Neural progenitor cell (in vitro differentiated cells): ENCODE results near the gene SF3B2. TPM values are rescaled to one million over a fixed set of nuclear protein-coding genes. Genes with fewer than 3 reads are reported as not detected.

Experiments used
- DNase-seq: peaks from one replicate; pipeline ENCODE4 v3.0.0-alpha.2; 2016; ENCODE audit warnings: low spot score
- H2AFZ ChIP-seq: fragments of 200-600 bp; sonication (generic); replicated peaks from 2 replicates; pipeline ENCODE4 v1.6.1; 2016; ENCODE audit warnings: antibody characterized with exemption
- H3F3A ChIP-seq: fragments of 200-600 bp; sonication (generic); 2 replicates; pipeline ENCODE4 v1.6.1; 2016; ENCODE audit warnings: antibody characterized with exemption, low read depth
- H3K27ac ChIP-seq: fragments of 200-600 bp; sonication (generic); 2 replicates; pipeline ENCODE4 v1.5.1; 2016; ENCODE audit warnings: mild to moderate bottlenecking
- H3K27me3 ChIP-seq: fragments of 200-600 bp; sonication (generic); 2 replicates; pipeline ENCODE4 v1.6.1; 2016; ENCODE audit warnings: mild to moderate bottlenecking, moderate library complexity
- H3K36me3 ChIP-seq: fragments of 200-600 bp; sonication (generic); 2 replicates; pipeline ENCODE4 v1.5.1; 2016
- H3K4me1 ChIP-seq: fragments of 200-600 bp; sonication (generic); 2 replicates; pipeline ENCODE4 v1.6.1; 2016; ENCODE audit warnings: mixed run types
- H3K4me2 ChIP-seq: fragments of 200-600 bp; sonication (generic); 2 replicates; pipeline ENCODE4 v1.6.1; 2016
- H3K4me3 ChIP-seq: fragments of 200-600 bp; sonication (generic); 2 replicates; pipeline ENCODE4 v1.5.1; 2016
- H3K79me2 ChIP-seq: fragments of 200-600 bp; sonication (generic); 2 replicates; pipeline ENCODE4 v1.6.1; 2016; ENCODE audit warnings: low read depth
- H3K9ac ChIP-seq: fragments of 200-600 bp; sonication (generic); 2 replicates; pipeline ENCODE4 v1.6.1; 2016
- H3K9me3 ChIP-seq: fragments of 200-600 bp; sonication (generic); 2 replicates; pipeline ENCODE4 v1.5.1; 2016; ENCODE audit warnings: low read depth
- H4K20me1 ChIP-seq: fragments of 200-600 bp; sonication (generic); 2 replicates; pipeline ENCODE4 v1.6.1; 2016; ENCODE audit warnings: low read depth
- H3K27ac Mint-ChIP-seq: 3 replicates; pipeline ENCODE4 v1.8.0; 2021; ENCODE audit warnings: mixed read lengths
- H3K27me3 Mint-ChIP-seq: 2 replicates; pipeline ENCODE4 v1.8.0; 2022; ENCODE audit warnings: low read depth, mild to moderate bottlenecking, inconsistent platforms, moderate library complexity, mixed read lengths; ENCODE audit not compliant: insufficient read depth
- H3K36me3 Mint-ChIP-seq: 3 replicates; pipeline ENCODE4 v1.8.0; 2021; ENCODE audit warnings: mixed read lengths
- H3K4me1 Mint-ChIP-seq: 3 replicates; pipeline ENCODE4 v1.8.0; 2021; ENCODE audit warnings: mixed read lengths
- H3K4me3 Mint-ChIP-seq: 3 replicates; pipeline ENCODE4 v1.8.0; 2021; ENCODE audit warnings: mild to moderate bottlenecking, moderate library complexity, mixed read lengths
- H3K9me3 Mint-ChIP-seq: 3 replicates; pipeline ENCODE4 v1.8.0; 2020; ENCODE audit warnings: mixed read lengths
- CTCF ChIP-seq: fragments of 200-600 bp; sonication (generic); IDR thresholded peaks from 2 replicates; pipeline ENCODE4 v1.5.1; 2017; ENCODE audit warnings: antibody characterized with exemption, mild to moderate bottlenecking
- EZH2 ChIP-seq: fragments of 200-600 bp; sonication (generic); IDR thresholded peaks from 2 replicates; pipeline ENCODE4 v1.6.1; 2017; ENCODE audit warnings: antibody characterized with exemption, mild to moderate bottlenecking, moderate library complexity
- EZH2phosphoT487 ChIP-seq: fragments of 200-600 bp; sonication (generic); IDR thresholded peaks from 2 replicates; pipeline ENCODE4 v1.6.1; 2017; ENCODE audit warnings: antibody characterized with exemption
- total RNA-seq: library from RNA; depleted of rRNA; stranded (reverse); fragments of >200 nt; gene quantifications from 2 replicates; pipeline ENCODE4 v1.2.3, GENCODE V29; 2015; ENCODE audit warnings: low replicate concordance

The SF3B2 gene
- total RNA-seq, 1 donor from 2014 or later = 198 TPM

GRCh38 chr11:66035653-66036333, 16.4 kb upstream of the SF3B2 start:
- Histone ChIP-seq H3K4me2 (no peak overlapping the region), H3K4me1 (no peaks in the 10 kb centered on the region), H3K27ac (no peak overlapping the region), H3K36me3 (no peaks in the 10 kb centered on the region), H3F3A (no peaks in the 10 kb centered on the region), H3K27me3 (no peaks in the 10 kb centered on the region), H3K9ac (no peak overlapping the region), H3K4me3 (no peak overlapping the region), H4K20me1 (no peaks in the 10 kb centered on the region), H2AFZ (no peak overlapping the region), H3K79me2 (no peaks in the 10 kb centered on the region), H3K9me3 (no peaks in the 10 kb centered on the region)
- Mint-ChIP-seq H3K4me1 (no peaks in the 10 kb centered on the region), H3K4me3 (no peak overlapping the region), H3K9me3 (peaks cover 12% of the 10 kb centered on the region), H3K27me3 (peaks cover 7% of the 10 kb centered on the region), H3K27ac (no peak overlapping the region), H3K36me3 (no peaks in the 10 kb centered on the region)
- DNase-seq = no peak
- TF ChIP-seq EZH2 (no peak), EZH2phosphoT487 (no peak), CTCF (no peak)

- Histone ChIP-seq H3K4me2 (no peak overlapping the region), H3K27ac (no peak overlapping the region), H3F3A (no peaks in the 10 kb centered on the region), H4K20me1 (no peaks in the 10 kb centered on the region), H3K27me3 (no peaks in the 10 kb centered on the region), H3K79me2 (no peaks in the 10 kb centered on the region), H3K9ac (no peak overlapping the region), H3K4me1 (no peaks in the 10 kb centered on the region), H2AFZ (no peak overlapping the region), H3K36me3 (no peaks in the 10 kb centered on the region), H3K9me3 (no peaks in the 10 kb centered on the region), H3K4me3 (no peak overlapping the region)
- H3K9me3 Mint-ChIP-seq = peaks cover 12% of the 10 kb centered on the region
- H3K36me3 Mint-ChIP-seq = no peaks in the 10 kb centered on the region
- DNase-seq = no peak
- H3K27ac Mint-ChIP-seq = no peak overlapping the region
- H3K4me3 Mint-ChIP-seq = no peak overlapping the region
- peaks cover 7% of the 10 kb centered on the region for H3K27me3 Mint-ChIP-seq
- no peaks in the 10 kb centered on the region for H3K4me1 Mint-ChIP-seq
- no peak for TF ChIP-seq EZH2
- TF ChIP-seq CTCF = no peak
- no peak for TF ChIP-seq EZH2phosphoT487
Measured at GRCh38 chr11:66036334-66036710, 15.8 kb upstream of the SF3B2 start.

GRCh38 chr11:66037327-66037726, 14.8 kb upstream of the SF3B2 start:
- Mint-ChIP-seq H3K27me3 (peaks cover 7% of the 10 kb centered on the region), H3K4me1 (no peaks in the 10 kb centered on the region), H3K36me3 (no peaks in the 10 kb centered on the region), H3K27ac (no peak overlapping the region), H3K4me3 (no peak overlapping the region), H3K9me3 (peaks cover 12% of the 10 kb centered on the region)
- Histone ChIP-seq H3K9ac (no peak overlapping the region), H3K4me3 (no peak overlapping the region), H3F3A (no peaks in the 10 kb centered on the region), H3K27me3 (no peaks in the 10 kb centered on the region), H3K36me3 (no peaks in the 10 kb centered on the region), H3K4me1 (no peaks in the 10 kb centered on the region), H3K79me2 (no peaks in the 10 kb centered on the region), H3K4me2 (no peak overlapping the region), H3K27ac (no peak overlapping the region), H4K20me1 (no peaks in the 10 kb centered on the region), H3K9me3 (no peaks in the 10 kb centered on the region), H2AFZ (no peak overlapping the region)
- no peak for DNase-seq
- TF ChIP-seq EZH2 (no peak), EZH2phosphoT487 (no peak), CTCF (no peak)
